Astrocyte (in vitro differentiated cells and primary cell): ENCODE measurements around the gene MON1B.
"Not testable (repeated sequence)": the region's sequence is repeated elsewhere in the genome, so short reads cannot be mapped to it uniquely, and the experiment has no call there.

Source experiments
- EZH2 ChIP-seq: IDR thresholded peaks from 2 replicates; pipeline ENCODE4 v1.6.1; 2012; ENCODE audit warnings: mild to moderate bottlenecking, low read length, inconsistent platforms; ENCODE audit not compliant: insufficient read depth
- TF ChIP-seq, protein P1 (sequence below): IDR thresholded peaks from 2 replicates; pipeline ENCODE4 v1.5.1; 2011; ENCODE audit warnings: low read depth, mild to moderate bottlenecking, inconsistent platforms, low read length, moderate library complexity; ENCODE audit not compliant: insufficient read depth

- TF ChIP-seq, protein P1, sequence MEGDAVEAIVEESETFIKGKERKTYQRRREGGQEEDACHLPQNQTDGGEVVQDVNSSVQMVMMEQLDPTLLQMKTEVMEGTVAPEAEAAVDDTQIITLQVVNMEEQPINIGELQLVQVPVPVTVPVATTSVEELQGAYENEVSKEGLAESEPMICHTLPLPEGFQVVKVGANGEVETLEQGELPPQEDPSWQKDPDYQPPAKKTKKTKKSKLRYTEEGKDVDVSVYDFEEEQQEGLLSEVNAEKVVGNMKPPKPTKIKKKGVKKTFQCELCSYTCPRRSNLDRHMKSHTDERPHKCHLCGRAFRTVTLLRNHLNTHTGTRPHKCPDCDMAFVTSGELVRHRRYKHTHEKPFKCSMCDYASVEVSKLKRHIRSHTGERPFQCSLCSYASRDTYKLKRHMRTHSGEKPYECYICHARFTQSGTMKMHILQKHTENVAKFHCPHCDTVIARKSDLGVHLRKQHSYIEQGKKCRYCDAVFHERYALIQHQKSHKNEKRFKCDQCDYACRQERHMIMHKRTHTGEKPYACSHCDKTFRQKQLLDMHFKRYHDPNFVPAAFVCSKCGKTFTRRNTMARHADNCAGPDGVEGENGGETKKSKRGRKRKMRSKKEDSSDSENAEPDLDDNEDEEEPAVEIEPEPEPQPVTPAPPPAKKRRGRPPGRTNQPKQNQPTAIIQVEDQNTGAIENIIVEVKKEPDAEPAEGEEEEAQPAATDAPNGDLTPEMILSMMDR, result not testable (repeated sequence)
- not testable (repeated sequence) for TF ChIP-seq EZH2
These were observed 25.3 kb upstream of the MON1B start for GRCh38 chr16:77165536-77166236.
